H1 (cell line): ENCODE results near the gene FHL5. TPM values are rescaled to one million over a fixed set of nuclear protein-coding genes. Genes with fewer than 3 reads are reported as not detected.

Source experiments
- polyA plus RNA-seq, 7 experiments: library from polyadenylated mRNA; depleted of rRNA in 3 of 7; stranded (reverse) in 5 of 7; unstranded in 2 of 7; fragments of >200 nt in 5 of 7; fragments of 200-250 nt in 2 of 7; gene quantifications; 1 replicate in 5 of 7; 2 replicates in 1 of 7; 4 replicates in 1 of 7; pipeline versions ENCODE4 v1.2.1 to v1.2.3, GENCODE V29; 2011 to 2013; ENCODE audit warnings: missing spikeins in 2 of 7, mixed read lengths in 2 of 7
- small RNA-seq: library from polyadenylated mRNA; stranded (forward); fragments of <200 nt; extraction: miRNeasy Mini kit (QIAGEN cat#:217004); gene quantifications from one replicate; pipeline ENCODE3, GENCODE V24; 2013; ENCODE audit not compliant: insufficient read depth
- total RNA-seq: library from RNA; stranded (reverse); fragmentation: NEBNext Ultra II Directional; extraction: Animal tissue kit (Norgen Biotek cat#: 25700); gene quantifications from 2 replicates; pipeline ENCODE4 v1.2.1, GENCODE V29; 2021

FHL5 gene
- total and polyA plus RNA-seq, 2 of the 8 experiments (the other 6 are each of a cell fraction or from before 2014, with no cell fraction given): not detected

Small RNA genes within 50 kb of the gene (small RNA-seq; reads per million reads assigned to genes)
- gene RNU4-70P: not detected

Other genes starting within 250 kb of the FHL5 start
- 10.0 and 10.2 TPM in 2 replicates for gene UFL1, start 41.3 kb upstream of the FHL5 start, total RNA-seq
- gene UFL1, start 41.3 kb upstream of the FHL5 start, polyA plus RNA-seq (2011; rRNA removed): 1.4 and 2.2 TPM in 2 replicates